ENCODE results near the gene CELA3B. TPM values are rescaled to one million over a fixed set of nuclear protein-coding genes. Genes with fewer than 3 reads are reported as not detected.
"Not testable (repeated sequence)": the region's sequence is repeated elsewhere in the genome, so short reads cannot be mapped to it uniquely, and the experiment has no call there.

Gene CELA3B
- total RNA-seq, 4 donors from 2014 or later, result not detected

- H3K36me3 ChIP-seq; intact Hi-C loops (cut with DNase I); H3K4me3 ChIP-seq (replicated peaks in 1 of 3); H3K27ac ChIP-seq; H3K27me3 ChIP-seq; H3K9me3 ChIP-seq; DNase-seq; H3K4me1 ChIP-seq: not testable (repeated sequence)
- 84 to 97% methylated on average over 3 of the region's 3 CpGs for WGBS, 2 donors
Measured at GRCh38 chr1:21996663-21996970, 19.8 kb downstream of the CELA3B start.

GRCh38 chr1:21997891-21998623 lies 21.2 kb downstream of the CELA3B start:
- intact Hi-C loops (cut with DNase I); H3K27ac ChIP-seq; H3K9me3 ChIP-seq; H3K36me3 ChIP-seq; H3K4me3 ChIP-seq (replicated peaks in 1 of 3); H3K27me3 ChIP-seq; DNase-seq; H3K4me1 ChIP-seq: not testable (repeated sequence)
- 68 to 74% methylated on average over 9 of the region's 9 CpGs for WGBS, 2 donors

GRCh38 chr1:21998624-21999294 lies 21.9 kb downstream of the CELA3B start:
- H3K4me1 ChIP-seq; H3K27me3 ChIP-seq; intact Hi-C loops (cut with DNase I); H3K36me3 ChIP-seq; H3K9me3 ChIP-seq; H3K4me3 ChIP-seq (replicated peaks in 1 of 3); H3K27ac ChIP-seq; DNase-seq: not testable (repeated sequence)
- 63 to 72% methylated on average over 11 to 15 of the region's 15 CpGs for WGBS, 2 donors

- 61 to 69% methylated on average over 7 of the region's 7 CpGs for WGBS, 2 donors
- DNase-seq; H3K27ac ChIP-seq; H3K4me3 ChIP-seq (replicated peaks in 1 of 3); H3K27me3 ChIP-seq; H3K9me3 ChIP-seq; H3K36me3 ChIP-seq; H3K4me1 ChIP-seq: not testable (repeated sequence)
- intact Hi-C loops (cut with DNase I), result loop anchor here (10.0 kb wide), 1 partner anchor 645 kb away; the partner anchor contains the start of gene C1QC
Measured at GRCh38 chr1:21999645-22000044, 22.8 kb downstream of the CELA3B start.

GRCh38 chr1:22001409-22001808 lies 24.6 kb downstream of the CELA3B start, which contains the start of gene CELA3A:
CELA3A (plus strand) TSS chr1:22001657; CDS start chr1:22001675, 18 bp downstream.
- Histone ChIP-seq H3K9me3 (no peaks in the 10 kb centered on the region), H3K27ac (no peak within 1 kb of the TSS), H3K36me3 (no peaks in the 10 kb centered on the region), H3K4me3 (replicated peaks in 1 of 3) (no peak within 1 kb of the TSS), H3K4me1 (no peaks in the 10 kb centered on the region), H3K27me3 (no peaks in the 10 kb centered on the region)
- 72 to 91% methylated on average over 3 to 5 of the region's 5 CpGs for WGBS, 2 donors
- TF ChIP-seq CTCF (IDR thresholded peaks at IDR 0.05), result no peak
- no peak for TF ChIP-seq POLR2A (IDR thresholded peaks at IDR 0.05)
- intact Hi-C loops (cut with DNase I), result loop anchor here (10.0 kb wide), 1 partner anchor 643 kb away; the partner anchor contains the start of gene C1QC
- DNase-seq, result no peak

GRCh38 chr1:22002461-22002860 lies 25.6 kb downstream of the CELA3B start:
- not testable (repeated sequence) for H3K27ac ChIP-seq; H3K36me3 ChIP-seq; H3K4me1 ChIP-seq; H3K9me3 ChIP-seq; H3K27me3 ChIP-seq; DNase-seq; H3K4me3 ChIP-seq (replicated peaks in 1 of 3)
- WGBS, 2 donors, result 38 to 73% methylated on average over 1 of the region's 5 CpGs
- intact Hi-C loops (cut with DNase I), result loop anchor here (10.0 kb wide), 1 partner anchor 642 kb away; the partner anchor contains the start of gene C1QC

- DNase-seq; H3K27ac ChIP-seq; H3K36me3 ChIP-seq; H3K9me3 ChIP-seq; H3K27me3 ChIP-seq; H3K4me1 ChIP-seq; H3K4me3 ChIP-seq (replicated peaks in 1 of 3): not testable (repeated sequence)
- 79 to 84% methylated on average over 8 of the region's 8 CpGs for WGBS, 2 donors
- intact Hi-C loops (cut with DNase I), result loop anchor here (10.0 kb wide), 1 partner anchor 642 kb away; the partner anchor contains the start of gene C1QC
Measured at GRCh38 chr1:22002875-22003274, 26.1 kb downstream of the CELA3B start.

- 92 to 100% methylated on average over 1 to 3 of the region's 3 CpGs for WGBS, 2 donors
- H3K27ac ChIP-seq; H3K4me3 ChIP-seq (replicated peaks in 1 of 3); H3K27me3 ChIP-seq; H3K4me1 ChIP-seq; H3K9me3 ChIP-seq; DNase-seq; H3K36me3 ChIP-seq: not testable (repeated sequence)
- intact Hi-C loops (cut with DNase I), result loop anchor here (10.0 kb wide), 1 partner anchor 641 kb away; the partner anchor contains the start of gene C1QC
Measured at GRCh38 chr1:22003959-22004358, 27.1 kb downstream of the CELA3B start.

All from thyroid gland (tissue), 4 donors.